ENCODE measurements around the gene MYBPH. TPM values are rescaled to one million over a fixed set of nuclear protein-coding genes. Genes with fewer than 3 reads are reported as not detected.

Gene MYBPH
- total RNA-seq, 1 donor from 2014 or later, result not detected

DNA sequence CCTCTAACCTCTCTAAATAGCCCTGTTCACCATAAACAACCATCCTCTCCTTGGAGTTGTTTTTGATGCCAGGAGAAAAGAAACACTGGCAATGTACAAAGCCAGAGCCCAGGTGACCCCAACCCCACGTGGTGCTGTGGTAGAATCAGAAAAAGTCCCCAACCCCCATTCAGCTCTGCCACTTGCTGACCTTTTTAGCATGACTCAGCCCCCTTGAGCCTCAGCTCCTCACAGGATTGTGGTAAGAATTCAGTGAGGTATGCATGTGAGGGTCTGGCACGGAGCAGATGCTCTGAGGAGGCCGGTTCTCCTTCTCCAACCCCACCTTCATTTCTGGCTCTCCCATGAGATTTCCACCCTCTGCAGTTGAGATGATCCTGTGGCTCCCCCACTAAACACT lies 22.0 kb upstream of the MYBPH start:
- Histone ChIP-seq H3K9me3 (ENCODE audit: insufficient read depth, low read depth, low read length) (no peaks in the 10 kb centered on the region), H3K4me3 (ENCODE audit: insufficient read depth, low read depth, low read length) (no peak overlapping the region), H3K4me2 (ENCODE audit: low read length) (peak overlapping the region; percentile 51), H3K4me1 (ENCODE audit: insufficient read depth, low read length) (peaks cover 29% of the 10 kb centered on the region), H3K79me2 (ENCODE audit: insufficient read depth, low read length) (no peaks in the 10 kb centered on the region), H3K36me3 (ENCODE audit: insufficient read depth, low read length) (no peaks in the 10 kb centered on the region), H3K27me3 (ENCODE audit: insufficient read depth, low read length) (no peaks in the 10 kb centered on the region), H3K9ac (ENCODE audit: low read length) (no peak overlapping the region), H2AFZ (ENCODE audit: low read depth, low read length) (no peak overlapping the region), H3K27ac (ENCODE audit: low read depth, low read length) (no peak overlapping the region), H4K20me1 (ENCODE audit: insufficient read depth, low read length) (no peaks in the 10 kb centered on the region)
- Mint-ChIP-seq H3K4me1 (ENCODE audit: low read depth, unreplicated experiment) (peaks cover 48% of the 10 kb centered on the region), H3K9me3 (ENCODE audit: unreplicated experiment) (peaks cover 10% of the 10 kb centered on the region), H3K4me3 (ENCODE audit: unreplicated experiment) (no peak overlapping the region), H3K36me3 (ENCODE audit: low read depth, unreplicated experiment) (no peaks in the 10 kb centered on the region), H3K27me3 (ENCODE audit: low read depth, unreplicated experiment) (peaks cover 3% of the 10 kb centered on the region), H3K27ac (ENCODE audit: unreplicated experiment) (peak overlapping the region; percentile 77)
- DNase-seq (ENCODE audit: low read depth), result peak; percentile 92
- no peak for TF ChIP-seq EZH2 (IDR thresholded peaks at IDR 0.05; ENCODE audit: insufficient read depth, low read length)
- TF ChIP-seq, protein P1, sequence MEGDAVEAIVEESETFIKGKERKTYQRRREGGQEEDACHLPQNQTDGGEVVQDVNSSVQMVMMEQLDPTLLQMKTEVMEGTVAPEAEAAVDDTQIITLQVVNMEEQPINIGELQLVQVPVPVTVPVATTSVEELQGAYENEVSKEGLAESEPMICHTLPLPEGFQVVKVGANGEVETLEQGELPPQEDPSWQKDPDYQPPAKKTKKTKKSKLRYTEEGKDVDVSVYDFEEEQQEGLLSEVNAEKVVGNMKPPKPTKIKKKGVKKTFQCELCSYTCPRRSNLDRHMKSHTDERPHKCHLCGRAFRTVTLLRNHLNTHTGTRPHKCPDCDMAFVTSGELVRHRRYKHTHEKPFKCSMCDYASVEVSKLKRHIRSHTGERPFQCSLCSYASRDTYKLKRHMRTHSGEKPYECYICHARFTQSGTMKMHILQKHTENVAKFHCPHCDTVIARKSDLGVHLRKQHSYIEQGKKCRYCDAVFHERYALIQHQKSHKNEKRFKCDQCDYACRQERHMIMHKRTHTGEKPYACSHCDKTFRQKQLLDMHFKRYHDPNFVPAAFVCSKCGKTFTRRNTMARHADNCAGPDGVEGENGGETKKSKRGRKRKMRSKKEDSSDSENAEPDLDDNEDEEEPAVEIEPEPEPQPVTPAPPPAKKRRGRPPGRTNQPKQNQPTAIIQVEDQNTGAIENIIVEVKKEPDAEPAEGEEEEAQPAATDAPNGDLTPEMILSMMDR (IDR thresholded peaks at IDR 0.05; ENCODE audit: insufficient read depth, low read depth, low read length), result no peak
- peak; percentile 34 for FAIRE-seq

DNA sequence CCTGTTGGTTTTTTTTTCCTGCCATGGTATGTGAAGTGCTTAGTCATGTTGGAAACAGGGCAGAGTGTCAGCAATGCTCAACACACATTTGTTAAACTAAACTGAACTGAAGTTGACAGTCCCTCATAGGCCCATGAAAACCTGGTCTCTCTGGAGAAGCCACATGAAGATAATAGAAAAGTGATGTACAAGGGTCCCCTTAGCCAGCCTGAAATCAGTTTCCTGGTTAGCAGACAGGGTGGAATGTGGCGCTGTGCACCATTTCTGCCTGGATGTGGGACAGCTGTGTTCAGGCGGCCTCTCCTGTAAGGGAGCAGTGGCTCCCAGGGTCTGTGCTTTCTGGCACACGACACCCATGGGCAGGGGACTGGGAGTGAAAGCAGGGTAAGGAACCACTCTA lies 20.7 kb upstream of the MYBPH start:
- no peak overlapping the region for H3K27ac ChIP-seq (ENCODE audit: low read depth, low read length)
- TF ChIP-seq, protein P1 (IDR thresholded peaks at IDR 0.05; ENCODE audit: insufficient read depth, low read depth, low read length), result no peak
- TF ChIP-seq EZH2 (IDR thresholded peaks at IDR 0.05; ENCODE audit: insufficient read depth, low read length), result no peak

DNA sequence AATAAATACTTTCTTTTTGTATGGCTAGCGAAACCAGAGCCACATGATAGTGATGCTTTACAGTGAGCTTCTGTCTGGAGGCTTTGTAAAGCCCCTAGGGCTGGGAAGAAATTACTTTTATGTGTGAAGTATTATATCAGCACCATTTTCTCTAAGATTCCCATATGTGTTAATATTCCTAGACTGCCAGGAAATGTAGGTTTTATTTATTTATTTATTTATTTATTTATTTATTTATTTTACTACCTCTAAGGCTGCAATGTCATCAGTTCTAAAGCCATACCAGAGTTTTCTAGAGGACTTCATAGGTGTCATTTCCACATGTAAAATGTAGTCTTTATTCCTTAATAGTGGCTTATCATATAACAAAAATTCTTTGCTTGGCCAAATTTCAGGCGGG lies 15.3 kb upstream of the MYBPH start:
- H3K27me3 Mint-ChIP-seq (ENCODE audit: low read depth, unreplicated experiment), result no peaks in the 10 kb centered on the region
- TF ChIP-seq EZH2 (IDR thresholded peaks at IDR 0.05; ENCODE audit: insufficient read depth, low read length), result no peak
- TF ChIP-seq, protein P1 (IDR thresholded peaks at IDR 0.05; ENCODE audit: insufficient read depth, low read depth, low read length), result no peak
- H3K9me3 ChIP-seq (ENCODE audit: insufficient read depth, low read depth, low read length), result no peaks in the 10 kb centered on the region
- FAIRE-seq (no peak), DNase-seq (ENCODE audit: low read depth) (no peak)
- H3K27ac ChIP-seq (ENCODE audit: low read depth, low read length), result no peak overlapping the region
- peaks cover 18% of the 10 kb centered on the region for H3K4me1 Mint-ChIP-seq (ENCODE audit: low read depth, unreplicated experiment)
- H3K36me3 Mint-ChIP-seq (ENCODE audit: low read depth, unreplicated experiment), result no peaks in the 10 kb centered on the region
- H3K4me2 ChIP-seq (ENCODE audit: low read length), result no peak overlapping the region
- no peak overlapping the region for H2AFZ ChIP-seq (ENCODE audit: low read depth, low read length)
- H4K20me1 ChIP-seq (ENCODE audit: insufficient read depth, low read length), result no peaks in the 10 kb centered on the region
- no peaks in the 10 kb centered on the region for H3K36me3 ChIP-seq (ENCODE audit: insufficient read depth, low read length)
- H3K27me3 ChIP-seq (ENCODE audit: insufficient read depth, low read length), result no peaks in the 10 kb centered on the region
- no peak overlapping the region for H3K4me3 ChIP-seq (ENCODE audit: insufficient read depth, low read depth, low read length)
- H3K9ac ChIP-seq (ENCODE audit: low read length), result no peak overlapping the region
- no peak overlapping the region for H3K4me3 Mint-ChIP-seq (ENCODE audit: unreplicated experiment)
- no peak overlapping the region for H3K27ac Mint-ChIP-seq (ENCODE audit: unreplicated experiment)
- H3K4me1 ChIP-seq (ENCODE audit: insufficient read depth, low read length), result no peaks in the 10 kb centered on the region
- no peaks in the 10 kb centered on the region for H3K79me2 ChIP-seq (ENCODE audit: insufficient read depth, low read length)
- H3K9me3 Mint-ChIP-seq (ENCODE audit: unreplicated experiment), result no peaks in the 10 kb centered on the region

More for the DNA sequence above, 20.7 kb upstream of the MYBPH start:
- Histone ChIP-seq H3K9ac (ENCODE audit: low read length) (no peak overlapping the region), H4K20me1 (ENCODE audit: insufficient read depth, low read length) (no peaks in the 10 kb centered on the region), H3K36me3 (ENCODE audit: insufficient read depth, low read length) (no peaks in the 10 kb centered on the region), H3K4me3 (ENCODE audit: insufficient read depth, low read depth, low read length) (no peak overlapping the region), H3K4me1 (ENCODE audit: insufficient read depth, low read length) (peaks cover 29% of the 10 kb centered on the region), H3K9me3 (ENCODE audit: insufficient read depth, low read depth, low read length) (no peaks in the 10 kb centered on the region), H3K4me2 (ENCODE audit: low read length) (no peak overlapping the region), H3K79me2 (ENCODE audit: insufficient read depth, low read length) (no peaks in the 10 kb centered on the region), H2AFZ (ENCODE audit: low read depth, low read length) (peak overlapping the region; percentile 0), H3K27me3 (ENCODE audit: insufficient read depth, low read length) (no peaks in the 10 kb centered on the region)
- no peak overlapping the region for H3K4me3 Mint-ChIP-seq (ENCODE audit: unreplicated experiment)
- H3K9me3 Mint-ChIP-seq (ENCODE audit: unreplicated experiment), result peaks cover 9% of the 10 kb centered on the region
- H3K27ac Mint-ChIP-seq (ENCODE audit: unreplicated experiment), result peak overlapping the region; percentile 26
- peak; percentile 30 for DNase-seq (ENCODE audit: low read depth)
- FAIRE-seq, result no peak
- H3K36me3 Mint-ChIP-seq (ENCODE audit: low read depth, unreplicated experiment), result no peaks in the 10 kb centered on the region
- H3K27me3 Mint-ChIP-seq (ENCODE audit: low read depth, unreplicated experiment), result no peaks in the 10 kb centered on the region
- peaks cover 46% of the 10 kb centered on the region for H3K4me1 Mint-ChIP-seq (ENCODE audit: low read depth, unreplicated experiment)

All from astrocyte (in vitro differentiated cells and primary cell).